Heart left ventricle (tissue), 16 donors: ENCODE results near the gene USP13. TPM values are rescaled to one million over a fixed set of nuclear protein-coding genes. Genes with fewer than 3 reads are reported as not detected.

Experiments
- ATAC-seq, 4 donors: fragments of 200-7000 bp; cut with Tn5 transposase; one replicate each; pipeline ENCODE4 v1.9.1; 2020 to 2022; ENCODE audit warnings: moderate library complexity in 4 of 4, mild to moderate bottlenecking in 3 of 4, moderate number of reproducible peaks in 1 of 4
- DNase-seq, 5 donors: peaks; one replicate each; pipeline ENCODE4 v3.0.0-alpha.2; 2020
- H3K27ac ChIP-seq, 12 donors: fragments of 200-600 bp; sonication (generic) in 4 of 12; one replicate each; pipeline versions ENCODE4 v1.5.0 to v1.8.0; 2016 to 2022; ENCODE audit warnings: mild to moderate bottlenecking in 2 of 12
- H3K27me3 ChIP-seq, 9 donors: fragments of 200-600 bp; sonication (generic) in 2 of 9; one replicate each; pipeline versions ENCODE4 v1.5.1 to v1.8.0; 2016 to 2022; ENCODE audit warnings: mild to moderate bottlenecking in 3 of 9
- H3K36me3 ChIP-seq, 9 donors: fragments of 200-600 bp; sonication (generic) in 2 of 9; one replicate each; pipeline versions ENCODE4 v1.5.0 to v1.8.0; 2018 to 2022; ENCODE audit warnings: mild to moderate bottlenecking in 2 of 9
- H3K4me1 ChIP-seq, 12 donors: fragments of 200-600 bp; sonication (generic) in 4 of 12; one replicate each; pipeline versions ENCODE4 v1.5.0 to v1.8.0; 2016 to 2022; ENCODE audit warnings: mild to moderate bottlenecking in 3 of 12
- H3K4me3 ChIP-seq, 12 donors: fragments of 200-600 bp; sonication (generic) in 4 of 12; one replicate each; pipeline versions ENCODE4 v1.5.0 to v1.8.0; 2017 to 2022; ENCODE audit warnings: mild to moderate bottlenecking in 9 of 12, moderate library complexity in 4 of 12
- H3K9me3 ChIP-seq, 12 donors: fragments of 200-600 bp; sonication (generic) in 4 of 12; one replicate each; pipeline versions ENCODE4 v1.5.0 to v1.8.0; 2016 to 2022; ENCODE audit warnings: mild to moderate bottlenecking in 1 of 12
- CTCF ChIP-seq, 12 donors: fragments of 200-600 bp; sonication (generic) in 4 of 12; IDR thresholded peaks; one replicate each; pipeline versions ENCODE4 v1.5.0 to v1.8.0; 2018 to 2022; ENCODE audit warnings: antibody characterized with exemption in 12 of 12, mild to moderate bottlenecking in 5 of 12
- POLR2A ChIP-seq, 2 donors: fragments of 450-650 bp; IDR thresholded peaks; one replicate each; pipeline ENCODE4 v1.6.1; 2017; ENCODE audit warnings: antibody characterized with exemption in 2 of 2, mild to moderate bottlenecking in 2 of 2, moderate library complexity in 2 of 2
- WGBS, 4 donors: extraction: QIAGEN DNeasy Blood & Tissue Kit in 2 of 4; methylation state at CpG; one replicate each; pipeline versions ENCODE4 v1.1.5 to v1.1.7; 2013 to 2018; 5-methylcytosine and 5-hydroxymethylcytosine counted together
- intact Hi-C, 10 donors: fragments of 100-400 bp; cut with DNase I; formaldehyde crosslinking; loops; one replicate each; pipeline versions ENCODE4 v1.11.1 to v1.14.2; 2022
- polyA plus RNA-seq, 2 donors: library from polyadenylated mRNA; stranded (reverse); fragments of 200-250 nt; gene quantifications; one replicate each; pipeline ENCODE4 v1.2.3, GENCODE V29; 2013
- total RNA-seq, 9 donors: library from RNA; depleted of rRNA in 2 of 9; stranded (reverse); fragments of >200 nt in 2 of 9; fragmentation: NEBNext Ultra II Directional in 3 of 9; extraction: Animal tissue kit (Norgen Biotek cat#: 25700) in 3 of 9; gene quantifications; one replicate each; pipeline versions ENCODE4 v1.1.0 to v1.2.4, GENCODE V29; 2016 to 2023
- donor health status: ischemic (EF 13 %, LVEDD 7.1; RV severe dilation, severe dysfunction).
- donor health status: healthy with polysubstance abuse.
- donor health status: DM: no; HTN: yes; CAD: no.
- donor health status: DM: no; HTN: no; CAD: no.
- donor health status: ischemic (EF 25% LVEDD 6.9; RV normal size, moderate dysfunction).
- donor health status: ischemic (EF 25% LVEDD 5.7; RV mildly dilated, moderate dysfunction).
- donor health status: healthy.
- donor health status: DM: yes; HTN: yes; CAD: no.
- donor health status: ischemic (EF 35%, LVEDD 5.7; RV mildly dilated, moderate dysfunction).
- donor health status: nonischemic (EF 11% LVEDD 7.7; RV severe dilation, severe dysfunction).
- donor health status: DM: yes; HTN: yes; CAD: no.
- donor health status: PGD.
- donor health status: ischemic (EF 29% LVEDD 5.4; RV normal size, mild dysfunction).
- donor health status: nonischemic (EF 23%, LVEDD 6.1; RV moderate dilation, normal function).

Gene USP13
- total and polyA plus RNA-seq, 11 donors = 29.2 to 287 (median 137) TPM

GRCh38 chr3:179732661-179733348 lies 80.0 kb downstream of the USP13 start:
- Histone ChIP-seq H3K27ac (peak overlapping the region; percentile 55 to 89 (median 76)), H3K9me3 (no peaks in the 10 kb centered on the region), H3K4me1 (peaks cover 0 to 43% (median 13%) of the 10 kb centered on the region in 12 donors), H3K36me3 (peaks cover 0 to 44% (median 17%) of the 10 kb centered on the region in 9 donors), H3K27me3 (no peaks in the 10 kb centered on the region), H3K4me3 (no peak overlapping the region)
- 57 to 67% (median 65%) methylated on average over 7 of the region's 7 CpGs for WGBS, 4 donors
- peak; percentile 82 to 93 (median 91) for ATAC-seq
- DNase-seq = peak in 4 of 5 donors; percentile 60 to 86 (median 74)
- TF ChIP-seq CTCF (IDR thresholded peaks at IDR 0.05) (no peak), POLR2A (IDR thresholded peaks at IDR 0.05) (no peak)
- intact Hi-C loops = loop anchor here in 4 of 10 donors (2.0 to 10.0 kb wide), 3 partner anchors 78 to 81 kb away; partner anchors contain the start of gene USP13 (in 3 of the 4)

GRCh38 chr3:179733797-179734196 lies 81.0 kb downstream of the USP13 start:
- Histone ChIP-seq H3K36me3 (peaks cover 0 to 50% (median 19%) of the 10 kb centered on the region in 9 donors), H3K9me3 (no peaks in the 10 kb centered on the region), H3K27ac (peak overlapping the region in 11 of 12 donors; percentile 8 to 89 (median 76)), H3K4me1 (peaks cover 0 to 43% (median 13%) of the 10 kb centered on the region in 12 donors), H3K27me3 (no peaks in the 10 kb centered on the region), H3K4me3 (no peak overlapping the region)
- 79 to 83% (median 81%) methylated on average over 5 of the region's 5 CpGs for WGBS, 4 donors
- TF ChIP-seq CTCF (IDR thresholded peaks at IDR 0.05) (no peak), POLR2A (IDR thresholded peaks at IDR 0.05) (no peak)
- DNase-seq = no peak
- intact Hi-C loops = loop anchor here in 4 of 10 donors (2.0 to 10.0 kb wide), 3 partner anchors 79 to 81 kb away; partner anchors contain the start of gene USP13 (in 3 of the 4)
- peak in 2 of 4 donors; percentile 30 to 35 for ATAC-seq

- peak in 3 of 4 donors; percentile 30 to 75 (median 71) for ATAC-seq
- Histone ChIP-seq H3K27ac (peak overlapping the region in 11 of 12 donors; percentile 13 to 89 (median 74)), H3K9me3 (no peaks in the 10 kb centered on the region), H3K27me3 (no peaks in the 10 kb centered on the region), H3K36me3 (peaks cover 0 to 48% (median 19%) of the 10 kb centered on the region in 9 donors), H3K4me3 (no peak overlapping the region), H3K4me1 (peaks cover 0 to 43% (median 13%) of the 10 kb centered on the region in 12 donors)
- TF ChIP-seq CTCF (IDR thresholded peaks at IDR 0.05) (no peak), POLR2A (IDR thresholded peaks at IDR 0.05) (no peak)
- intact Hi-C loops = loop anchor here in 4 of 10 donors (5.0 to 10.0 kb wide), 3 partner anchors 77 to 82 kb away; partner anchors contain the start of gene USP13 (in 3 of the 4)
- 55 to 64% (median 62%) methylated on average over 4 of the region's 4 CpGs for WGBS, 4 donors
- DNase-seq = no peak
These were observed 81.8 kb downstream of the USP13 start for GRCh38 chr3:179734497-179735281.
